WI38 (cell line): ENCODE results near the gene CELF2.
"Not testable (repeated sequence)": the region's sequence is repeated elsewhere in the genome, so short reads cannot be mapped to it uniquely, and the experiment has no call there.

Experiments used
- H3K4me3 ChIP-seq: 2 replicates; pipeline ENCODE4 v1.5.1; 2011; ENCODE audit warnings: low read depth, mild to moderate bottlenecking, control low read depth, low read length
- TF ChIP-seq, protein P1 (sequence below): IDR thresholded peaks from 2 replicates; pipeline ENCODE4 v1.5.1; 2012; ENCODE audit warnings: low read depth, mild to moderate bottlenecking, control low read depth, low read length

Gene CELF2

DNA sequence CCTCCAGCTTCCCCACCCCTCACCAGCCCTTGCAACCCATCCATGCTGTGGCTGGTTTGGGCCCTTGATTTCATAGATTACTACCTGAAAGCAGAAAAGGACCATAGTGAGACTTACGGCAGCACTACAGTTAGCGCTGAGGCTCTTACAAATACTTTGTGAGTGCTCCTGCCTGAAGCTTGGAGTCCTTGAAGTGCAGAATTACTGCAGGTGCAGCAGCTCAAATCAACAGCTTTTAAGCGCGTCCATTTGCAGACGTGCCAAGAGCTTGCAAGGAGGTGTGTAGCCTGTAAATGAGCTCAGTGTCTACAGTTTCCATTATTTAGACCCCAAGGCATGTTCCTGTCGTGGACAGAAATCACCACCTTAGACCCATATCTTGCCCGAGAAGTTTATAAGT is 103.0 kb downstream of the CELF2 start:
- TF ChIP-seq, protein P1, sequence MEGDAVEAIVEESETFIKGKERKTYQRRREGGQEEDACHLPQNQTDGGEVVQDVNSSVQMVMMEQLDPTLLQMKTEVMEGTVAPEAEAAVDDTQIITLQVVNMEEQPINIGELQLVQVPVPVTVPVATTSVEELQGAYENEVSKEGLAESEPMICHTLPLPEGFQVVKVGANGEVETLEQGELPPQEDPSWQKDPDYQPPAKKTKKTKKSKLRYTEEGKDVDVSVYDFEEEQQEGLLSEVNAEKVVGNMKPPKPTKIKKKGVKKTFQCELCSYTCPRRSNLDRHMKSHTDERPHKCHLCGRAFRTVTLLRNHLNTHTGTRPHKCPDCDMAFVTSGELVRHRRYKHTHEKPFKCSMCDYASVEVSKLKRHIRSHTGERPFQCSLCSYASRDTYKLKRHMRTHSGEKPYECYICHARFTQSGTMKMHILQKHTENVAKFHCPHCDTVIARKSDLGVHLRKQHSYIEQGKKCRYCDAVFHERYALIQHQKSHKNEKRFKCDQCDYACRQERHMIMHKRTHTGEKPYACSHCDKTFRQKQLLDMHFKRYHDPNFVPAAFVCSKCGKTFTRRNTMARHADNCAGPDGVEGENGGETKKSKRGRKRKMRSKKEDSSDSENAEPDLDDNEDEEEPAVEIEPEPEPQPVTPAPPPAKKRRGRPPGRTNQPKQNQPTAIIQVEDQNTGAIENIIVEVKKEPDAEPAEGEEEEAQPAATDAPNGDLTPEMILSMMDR, result no peak
- no peak overlapping the region for H3K4me3 ChIP-seq

- H3K4me3 ChIP-seq, result not testable (repeated sequence)
Observed at GRCh38 chr10:11123892-11124291, 106.2 kb downstream of the CELF2 start.

DNA sequence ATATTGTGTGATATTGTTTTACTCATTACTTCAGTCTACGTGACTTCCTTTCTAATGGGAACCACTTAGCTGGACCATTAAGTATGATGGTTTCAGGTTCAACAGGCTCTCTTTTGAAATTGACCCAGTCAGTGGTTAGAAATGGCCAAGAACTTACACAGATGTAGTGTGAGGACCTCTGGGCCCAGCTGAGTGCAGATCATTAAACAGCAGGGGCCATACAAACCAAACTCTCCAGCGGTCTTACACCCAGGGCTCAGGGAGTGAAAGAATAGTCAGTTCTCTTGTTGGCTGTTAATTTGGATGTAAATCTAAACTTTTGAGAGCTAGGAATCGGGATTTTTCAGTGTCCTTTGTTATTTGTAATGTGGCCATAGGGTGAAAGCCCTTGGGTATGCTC is 107.3 kb downstream of the CELF2 start:
- TF ChIP-seq, protein P1, result no peak
- H3K4me3 ChIP-seq, result no peak overlapping the region

- not testable (repeated sequence) for H3K4me3 ChIP-seq
Observed at GRCh38 chr10:11127017-11127416, 109.3 kb downstream of the CELF2 start.

DNA sequence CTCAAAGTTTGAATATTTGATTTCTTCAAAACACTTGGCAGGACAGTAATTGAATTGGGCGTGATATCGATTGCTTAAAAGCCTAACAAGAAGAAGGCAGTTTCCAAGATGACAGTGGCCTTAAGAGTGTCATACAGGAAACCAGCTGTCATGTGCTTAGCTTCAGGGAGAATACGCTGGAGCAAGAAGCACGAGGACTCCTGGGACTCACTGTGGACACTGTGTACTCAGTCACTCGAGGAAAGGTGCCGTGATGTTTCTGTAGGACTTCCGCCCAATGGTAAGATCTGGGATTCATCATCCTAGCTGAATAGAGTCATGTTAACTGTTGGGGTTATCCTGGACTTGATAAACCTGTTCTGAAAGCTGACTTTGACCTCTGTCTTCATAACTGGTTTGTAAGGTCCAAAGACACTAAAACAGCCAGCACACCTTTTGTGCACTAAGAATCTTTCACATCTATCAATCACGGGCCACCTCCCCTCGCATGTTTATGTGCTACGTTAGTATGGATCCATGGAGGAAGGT is 113.5 kb downstream of the CELF2 start:
- H3K4me3 ChIP-seq, result no peak overlapping the region
- TF ChIP-seq, protein P1, result no peak

GRCh38 chr10:11134411-11134810 is 116.7 kb downstream of the CELF2 start:
- H3K4me3 ChIP-seq, result no peak overlapping the region

DNA sequence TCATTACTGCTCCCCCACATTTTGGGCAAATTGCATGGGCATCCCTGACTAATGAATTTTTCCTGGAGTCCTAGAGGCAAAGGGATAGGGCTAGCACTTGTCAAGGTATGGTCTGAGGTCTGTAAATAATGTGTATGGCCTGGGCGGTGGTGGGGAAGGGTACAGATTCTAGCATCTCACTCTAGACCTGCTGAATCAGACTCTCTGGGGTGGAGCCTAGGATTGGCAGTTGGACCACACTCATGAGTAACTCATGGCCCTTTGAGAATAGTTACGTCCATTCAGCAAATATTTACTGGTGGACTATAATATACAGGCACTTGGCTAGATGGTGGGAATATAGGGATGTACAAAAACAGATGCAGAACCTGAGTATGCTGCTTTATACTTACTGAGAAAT is 118.0 kb downstream of the CELF2 start:
- TF ChIP-seq, protein P1, result no peak
- H3K4me3 ChIP-seq, result no peak overlapping the region

More at GRCh38 chr10:11134411-11134810, 116.7 kb downstream of the CELF2 start:
- TF ChIP-seq, protein P1, result no peak

DNA sequence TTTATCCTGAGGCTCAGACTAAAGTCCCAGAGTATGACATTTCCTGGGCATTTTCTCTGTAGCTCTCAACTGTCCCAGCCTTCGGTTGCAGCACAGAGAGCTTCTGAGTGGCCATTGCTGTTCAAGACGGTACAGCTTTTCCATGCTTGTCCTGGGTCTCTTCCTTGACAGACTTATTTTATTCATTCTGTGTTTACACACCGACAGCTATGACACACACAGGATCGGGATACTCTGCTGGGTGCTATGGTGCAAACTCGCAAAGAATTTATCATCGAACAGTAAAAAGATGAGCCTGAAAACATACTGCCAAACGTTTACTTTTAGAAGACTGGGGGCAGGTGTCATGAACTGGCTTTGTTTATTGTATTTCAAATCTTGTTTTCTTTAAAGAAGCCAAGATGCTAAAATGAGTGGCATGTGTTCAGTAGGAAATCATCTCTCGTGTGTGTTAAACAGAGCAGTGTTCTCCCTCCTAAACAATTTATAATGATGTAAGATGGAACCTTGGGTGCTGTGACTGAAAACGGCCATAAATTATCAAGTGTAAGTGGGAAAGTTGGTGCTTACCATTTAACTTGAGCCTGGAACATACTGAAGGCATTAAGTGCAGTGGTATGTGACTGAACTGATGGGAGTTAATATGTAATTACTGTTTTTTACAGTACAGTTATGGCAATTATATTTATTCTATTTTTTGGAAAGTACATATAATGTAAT is 120.8 kb downstream of the CELF2 start:
- H3K4me3 ChIP-seq, result no peak overlapping the region
- TF ChIP-seq, protein P1, result no peak
